SK-N-SH treated with all-trans-retinoic acid at 6 μM for 48 hours (cell line): ENCODE data around the gene ZNF771.

ENCODE experiments used
- ATAC-seq: fragments of 200-7000 bp; cut with Tn5 transposase; 3 replicates; pipeline ENCODE4 v1.9.1; 2020; ENCODE audit warnings: mild to moderate bottlenecking, moderate library complexity
- ARNTL ChIP-seq: fragments of 450-650 bp; formaldehyde crosslinking; IDR thresholded peaks from 2 replicates; pipeline ENCODE4 v1.5.0; 2020; ENCODE audit warnings: low read depth, mild to moderate bottlenecking, moderate library complexity, borderline replicate concordance
- CREB5 ChIP-seq: fragments of 250-450 bp; sonication (Bioruptor Pico); IDR thresholded peaks from 2 replicates; pipeline ENCODE4 v1.5.1; 2020; ENCODE audit warnings: low read depth, mild to moderate bottlenecking, moderate library complexity
- ESRRG ChIP-seq: fragments of 250-450 bp; sonication (Bioruptor Pico); IDR thresholded peaks from 2 replicates; pipeline ENCODE4 v1.6.1; 2021; ENCODE audit warnings: mild to moderate bottlenecking
- GLIS3 ChIP-seq: fragments of 250-450 bp; sonication (Bioruptor Pico); IDR thresholded peaks from 2 replicates; pipeline ENCODE4 v1.5.0; 2020; ENCODE audit warnings: mild to moderate bottlenecking, moderate library complexity
- OSR1 ChIP-seq: fragments of 250-450 bp; sonication (Bioruptor Pico); IDR thresholded peaks from 2 replicates; pipeline ENCODE4 v1.8.0; 2022; ENCODE audit warnings: moderate library complexity, mild to moderate bottlenecking, inconsistent platforms
- PATZ1 ChIP-seq: fragments of 250-450 bp; sonication (Bioruptor Pico); IDR thresholded peaks from 2 replicates; pipeline ENCODE4 v1.8.0; 2020; ENCODE audit warnings: mild to moderate bottlenecking, moderate library complexity, borderline replicate concordance
- PPARA ChIP-seq: fragments of 250-450 bp; sonication (Bioruptor Pico); IDR thresholded peaks from 2 replicates; pipeline ENCODE4 v1.5.0; 2020; ENCODE audit warnings: mild to moderate bottlenecking, borderline replicate concordance
- RARB ChIP-seq: fragments of 250-450 bp; sonication (Bioruptor Pico); IDR thresholded peaks from 2 replicates; pipeline ENCODE4 v1.8.0; 2021; ENCODE audit warnings: mild to moderate bottlenecking, moderate library complexity
- SNAI2 ChIP-seq: fragments of 250-450 bp; sonication (Bioruptor Pico); IDR thresholded peaks from 2 replicates; pipeline ENCODE4 v1.5.0; 2020; ENCODE audit warnings: mild to moderate bottlenecking, moderate library complexity
- TCF4 ChIP-seq: fragments of 250-450 bp; sonication (Bioruptor Pico); IDR thresholded peaks from 2 replicates; pipeline ENCODE4 v1.8.0; 2021; ENCODE audit warnings: mild to moderate bottlenecking, moderate library complexity, borderline replicate concordance
- TOX ChIP-seq: fragments of 250-450 bp; sonication (Bioruptor Pico); IDR thresholded peaks from 2 replicates; pipeline ENCODE4 v1.8.0; 2021; ENCODE audit warnings: mild to moderate bottlenecking, moderate library complexity, borderline replicate concordance
- ZC3H10 ChIP-seq: fragments of 250-450 bp; sonication (Bioruptor Pico); IDR thresholded peaks from 2 replicates; pipeline ENCODE4 v1.5.1; 2021; ENCODE audit warnings: mild to moderate bottlenecking, moderate library complexity
- ZFP3 ChIP-seq: fragments of 250-450 bp; sonication (Bioruptor Pico); IDR thresholded peaks from 2 replicates; pipeline ENCODE4 v1.5.0; 2020; ENCODE audit warnings: mild to moderate bottlenecking, moderate library complexity
- ZFP30 ChIP-seq: fragments of 450-650 bp; formaldehyde crosslinking; IDR thresholded peaks from 2 replicates; pipeline ENCODE4 v1.5.0; 2022; ENCODE audit warnings: mild to moderate bottlenecking, moderate library complexity
- ZNF565 ChIP-seq: fragments of 450-650 bp; formaldehyde crosslinking; conservative IDR thresholded peaks from 2 replicates; pipeline ENCODE4 v1.5.0; 2020; ENCODE audit warnings: low read depth, mild to moderate bottlenecking, moderate library complexity
- ZNF70 ChIP-seq: fragments of 450-650 bp; formaldehyde crosslinking; IDR thresholded peaks from 2 replicates; pipeline ENCODE4 v1.5.0; 2020; ENCODE audit warnings: mild to moderate bottlenecking, moderate library complexity
- TF ChIP-seq, protein P1 (sequence below): fragments of 250-450 bp; sonication (Bioruptor Pico); IDR thresholded peaks from 2 replicates; pipeline ENCODE4 v1.8.0; 2021; ENCODE audit warnings: low read depth, mild to moderate bottlenecking, moderate library complexity, borderline replicate concordance

The ZNF771 gene

DNA sequence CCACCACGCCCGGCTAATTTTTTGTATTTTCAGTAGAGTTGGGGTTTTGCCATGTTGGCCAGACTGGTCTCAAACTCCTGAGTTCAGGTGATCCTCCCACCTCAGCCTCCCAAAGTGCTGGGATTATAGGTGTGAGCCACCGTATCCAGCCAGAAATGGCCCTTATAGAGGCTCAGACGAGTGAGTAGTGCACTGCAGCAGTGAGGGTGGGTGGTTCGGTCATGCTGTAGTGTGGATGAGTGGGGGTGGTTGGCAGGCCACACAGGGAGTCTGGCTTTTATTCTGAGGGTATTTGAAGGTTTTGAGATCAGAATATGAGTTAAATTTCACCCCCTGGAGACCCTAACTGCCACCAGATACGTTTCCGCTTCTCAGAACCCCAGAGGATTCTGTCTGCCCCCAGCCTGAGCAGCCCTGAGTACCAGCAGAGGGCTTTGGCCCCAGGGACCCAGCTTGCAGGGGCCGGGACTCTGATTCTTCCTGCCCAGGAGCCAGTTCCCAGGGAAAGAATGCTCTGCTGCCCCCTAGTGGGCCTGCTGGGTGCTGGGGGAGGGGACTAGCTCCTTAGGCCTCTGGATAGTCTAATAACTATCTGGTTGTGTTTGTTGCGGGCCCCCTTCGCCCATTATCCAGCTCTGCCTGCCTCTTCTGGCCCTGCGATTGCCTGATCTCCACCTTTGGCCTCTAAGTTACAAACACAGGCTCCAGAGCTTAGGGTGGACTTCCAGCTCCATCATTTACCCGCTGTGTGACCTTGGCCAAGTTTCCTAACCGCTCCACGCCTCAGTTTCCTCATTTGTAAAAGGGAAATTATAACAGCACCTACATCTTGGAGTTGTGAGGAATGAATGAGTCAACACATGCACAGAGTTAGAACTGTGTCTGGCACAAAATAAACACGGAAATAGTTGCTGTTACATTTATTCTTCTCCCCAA is 2.0 kb downstream of the ZNF771 start:
- ATAC-seq = peak; percentile 81
- TF ChIP-seq TCF4 (CRISPR knock-in tag) = no peak
- TF ChIP-seq ZFP30 (CRISPR knock-in tag) = no peak
- TF ChIP-seq PATZ1 (CRISPR knock-in tag) = no peak
- TF ChIP-seq ESRRG = no peak
- TF ChIP-seq OSR1 (CRISPR knock-in tag) = no peak
- no peak for TF ChIP-seq ZNF70
- TF ChIP-seq RARB (CRISPR knock-in tag) = no peak
- no peak for TF ChIP-seq CREB5
- no peak for TF ChIP-seq ARNTL
- TF ChIP-seq ZC3H10 = no peak
- TF ChIP-seq ZNF565 (CRISPR knock-in tag) = no peak
- TF ChIP-seq, protein P1, sequence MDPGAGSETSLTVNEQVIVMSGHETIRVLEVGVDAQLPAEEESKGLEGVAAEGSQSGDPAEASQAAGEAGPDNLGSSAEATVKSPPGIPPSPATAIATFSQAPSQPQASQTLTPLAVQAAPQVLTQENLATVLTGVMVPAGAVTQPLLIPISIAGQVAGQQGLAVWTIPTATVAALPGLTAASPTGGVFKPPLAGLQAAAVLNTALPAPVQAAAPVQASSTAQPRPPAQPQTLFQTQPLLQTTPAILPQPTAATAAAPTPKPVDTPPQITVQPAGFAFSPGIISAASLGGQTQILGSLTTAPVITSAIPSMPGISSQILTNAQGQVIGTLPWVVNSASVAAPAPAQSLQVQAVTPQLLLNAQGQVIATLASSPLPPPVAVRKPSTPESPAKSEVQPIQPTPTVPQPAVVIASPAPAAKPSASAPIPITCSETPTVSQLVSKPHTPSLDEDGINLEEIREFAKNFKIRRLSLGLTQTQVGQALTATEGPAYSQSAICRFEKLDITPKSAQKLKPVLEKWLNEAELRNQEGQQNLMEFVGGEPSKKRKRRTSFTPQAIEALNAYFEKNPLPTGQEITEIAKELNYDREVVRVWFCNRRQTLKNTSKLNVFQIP = no peak
- no peak for TF ChIP-seq SNAI2 (CRISPR knock-in tag)
- no peak for TF ChIP-seq TOX (CRISPR knock-in tag)
- TF ChIP-seq ZFP3 (CRISPR knock-in tag) = no peak

GRCh38 chr16:30413112-30413806 is 5.9 kb downstream of the ZNF771 start:
- ATAC-seq = no peak
- TF ChIP-seq ZNF565 (CRISPR knock-in tag) (no peak), PATZ1 (CRISPR knock-in tag) (no peak), ZC3H10 (no peak), ZFP3 (CRISPR knock-in tag) (no peak), GLIS3 (CRISPR knock-in tag) (no peak), ARNTL (no peak)
- TF ChIP-seq, protein P1 = no peak
- TF ChIP-seq, all 23 proteins: peak for 0

DNA sequence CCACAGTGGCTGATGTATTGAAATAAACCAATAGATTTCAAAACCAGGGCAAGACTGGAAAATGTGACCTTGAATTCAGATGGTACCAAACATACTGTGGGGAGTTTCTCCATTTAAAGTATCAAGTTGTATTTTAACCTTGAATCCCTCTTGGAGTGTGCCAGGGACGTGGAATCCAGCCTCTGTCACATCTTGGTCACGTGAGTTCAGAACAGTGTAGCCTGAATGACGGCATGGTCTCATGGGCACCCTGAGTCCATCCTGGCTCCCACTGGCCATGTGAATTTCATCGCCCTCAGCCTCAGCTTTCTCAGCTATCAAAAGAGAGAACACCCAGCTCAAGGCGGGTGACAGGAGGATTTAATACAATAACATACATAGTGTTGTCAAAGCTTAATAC is 6.8 kb downstream of the ZNF771 start:
- ATAC-seq = no peak
- TF ChIP-seq TOX (CRISPR knock-in tag) (no peak), CREB5 (no peak), PPARA (CRISPR knock-in tag) (no peak)
